ENCODE results near the gene GSS.

DNA sequence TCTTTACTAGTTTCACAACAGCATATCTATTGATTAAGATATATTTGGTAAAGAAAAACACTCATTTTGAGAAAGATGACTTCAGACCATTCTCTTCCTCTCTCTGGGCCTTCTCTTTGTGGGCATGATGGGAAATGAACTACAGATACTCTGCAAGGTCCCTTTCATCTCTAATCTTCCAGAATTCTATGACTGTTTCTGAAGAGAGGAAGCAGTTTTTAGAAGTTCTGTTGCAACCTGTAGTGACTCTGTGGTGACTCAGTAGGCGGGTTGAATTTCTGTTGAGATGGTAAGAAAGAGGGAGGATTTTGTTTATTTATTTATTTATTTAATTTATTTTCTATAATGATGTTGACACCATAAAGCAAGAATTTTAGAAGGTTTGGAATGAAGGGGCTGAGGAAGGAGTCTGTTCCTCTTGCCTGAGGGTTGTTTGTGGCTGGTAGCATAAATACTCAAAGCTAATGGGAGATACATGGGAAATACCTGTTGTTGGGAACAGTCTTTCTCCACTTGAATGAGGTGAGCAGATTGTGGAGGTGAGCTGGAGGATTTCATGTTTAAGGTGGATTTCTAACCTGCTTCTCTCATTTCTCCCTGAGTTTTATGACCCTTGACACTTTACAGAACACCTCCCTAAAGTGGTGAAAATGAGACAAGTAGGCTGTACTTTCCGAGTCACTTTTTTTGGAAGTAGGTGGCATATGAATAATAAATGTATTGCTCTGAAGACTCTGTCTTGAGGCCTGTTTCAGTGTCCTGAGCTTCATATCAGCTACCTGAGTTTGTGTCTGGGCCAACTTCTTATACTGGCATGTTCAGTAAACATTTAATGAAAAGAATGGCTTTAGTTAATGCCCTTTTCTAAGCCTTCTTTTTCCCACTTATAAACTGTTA lies 64.2 kb downstream of the GSS start:
- TF ChIP-seq, protein P1, sequence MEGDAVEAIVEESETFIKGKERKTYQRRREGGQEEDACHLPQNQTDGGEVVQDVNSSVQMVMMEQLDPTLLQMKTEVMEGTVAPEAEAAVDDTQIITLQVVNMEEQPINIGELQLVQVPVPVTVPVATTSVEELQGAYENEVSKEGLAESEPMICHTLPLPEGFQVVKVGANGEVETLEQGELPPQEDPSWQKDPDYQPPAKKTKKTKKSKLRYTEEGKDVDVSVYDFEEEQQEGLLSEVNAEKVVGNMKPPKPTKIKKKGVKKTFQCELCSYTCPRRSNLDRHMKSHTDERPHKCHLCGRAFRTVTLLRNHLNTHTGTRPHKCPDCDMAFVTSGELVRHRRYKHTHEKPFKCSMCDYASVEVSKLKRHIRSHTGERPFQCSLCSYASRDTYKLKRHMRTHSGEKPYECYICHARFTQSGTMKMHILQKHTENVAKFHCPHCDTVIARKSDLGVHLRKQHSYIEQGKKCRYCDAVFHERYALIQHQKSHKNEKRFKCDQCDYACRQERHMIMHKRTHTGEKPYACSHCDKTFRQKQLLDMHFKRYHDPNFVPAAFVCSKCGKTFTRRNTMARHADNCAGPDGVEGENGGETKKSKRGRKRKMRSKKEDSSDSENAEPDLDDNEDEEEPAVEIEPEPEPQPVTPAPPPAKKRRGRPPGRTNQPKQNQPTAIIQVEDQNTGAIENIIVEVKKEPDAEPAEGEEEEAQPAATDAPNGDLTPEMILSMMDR (IDR thresholded peaks at IDR 0.05), result no peak
- TF ChIP-seq POLR2AphosphoS5 (IDR thresholded peaks at IDR 0.05), result no peak
- TF ChIP-seq POLR2A (IDR thresholded peaks at IDR 0.05), result no peak
